Activated naive CD8-positive, alpha-beta T cell treated with anti-CD3 and anti-CD28 coated beads, Interleukin-2, amount 50 U/mL, for 24 hours (primary cell): ENCODE measurements around the gene FOXL3.
"Not testable (repeated sequence)": the region's sequence is repeated elsewhere in the genome, so short reads cannot be mapped to it uniquely, and the experiment has no call there.

Experiments used
- ATAC-seq: fragments of 150-1000 bp; cut with Tn5 transposase; one replicate; pipeline ENCODE4 v1.10.0; 2021
- DNase-seq: peaks from one replicate; pipeline ENCODE4 v3.0.0; 2021
- H3K27ac Mint-ChIP-seq: one replicate; pipeline ENCODE4 v1.8.0; 2021; ENCODE audit warnings: mild to moderate bottlenecking, mixed read lengths
- H3K27me3 Mint-ChIP-seq: one replicate; pipeline ENCODE4 v1.8.0; 2021; ENCODE audit warnings: mixed read lengths
- H3K36me3 Mint-ChIP-seq: one replicate; pipeline ENCODE4 v1.8.0; 2021; ENCODE audit warnings: low read depth, mixed read lengths
- H3K4me1 Mint-ChIP-seq: one replicate; pipeline ENCODE4 v1.8.0; 2021; ENCODE audit warnings: mixed read lengths
- H3K4me3 Mint-ChIP-seq: one replicate; pipeline ENCODE4 v1.8.0; 2021; ENCODE audit warnings: mild to moderate bottlenecking, moderate library complexity, mixed read lengths
- H3K9me3 Mint-ChIP-seq: one replicate; pipeline ENCODE4 v1.8.0; 2021; ENCODE audit warnings: mixed read lengths

The FOXL3 gene

GRCh38 chr7:260441-261281 is 29.3 kb upstream of the FOXL3 start:
- Mint-ChIP-seq H3K4me3 (no peak overlapping the region), H3K36me3 (peaks cover 4% of the 10 kb centered on the region), H3K27ac (no peak overlapping the region), H3K9me3 (peaks cover 4% of the 10 kb centered on the region), H3K4me1 (peaks cover 3% of the 10 kb centered on the region), H3K27me3 (peaks cover 1% of the 10 kb centered on the region)
- ATAC-seq (no peak), DNase-seq (no peak)

GRCh38 chr7:261341-262250 is 28.4 kb upstream of the FOXL3 start:
- no peak overlapping the region for H3K4me3 Mint-ChIP-seq
- H3K27me3 Mint-ChIP-seq: peaks cover 1% of the 10 kb centered on the region
- no peak overlapping the region for H3K27ac Mint-ChIP-seq
- no peak for ATAC-seq
- no peak for DNase-seq
- H3K9me3 Mint-ChIP-seq: peaks cover 4% of the 10 kb centered on the region
- H3K4me1 Mint-ChIP-seq: peaks cover 3% of the 10 kb centered on the region
- peaks cover 4% of the 10 kb centered on the region for H3K36me3 Mint-ChIP-seq

DNA sequence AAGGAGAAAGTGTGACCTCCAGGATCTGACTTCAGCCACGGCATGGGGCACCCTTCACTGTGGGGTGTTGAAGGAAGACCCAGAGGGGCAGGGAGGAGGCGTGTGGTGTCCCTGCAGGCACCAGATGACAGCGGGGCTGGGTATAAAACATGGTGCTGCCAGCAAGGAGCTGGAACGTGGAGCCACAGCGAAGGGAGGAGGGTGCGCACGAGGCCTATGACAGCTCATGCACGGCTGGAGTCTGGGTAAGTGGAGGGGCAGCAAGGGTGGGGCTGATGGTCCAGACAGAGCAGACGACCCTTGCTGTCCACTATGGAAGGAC is 27.8 kb upstream of the FOXL3 start:
- Mint-ChIP-seq H3K36me3 (peaks cover 4% of the 10 kb centered on the region), H3K4me1 (peaks cover 3% of the 10 kb centered on the region), H3K4me3 (no peak overlapping the region), H3K27me3 (peaks cover 1% of the 10 kb centered on the region), H3K9me3 (peaks cover 4% of the 10 kb centered on the region), H3K27ac (no peak overlapping the region)
- no peak for ATAC-seq
- DNase-seq: no peak

GRCh38 chr7:262631-263311 is 27.2 kb upstream of the FOXL3 start:
- peak; percentile 84 for DNase-seq
- not testable (repeated sequence) for H3K36me3 Mint-ChIP-seq, H3K4me3 Mint-ChIP-seq, ATAC-seq, H3K4me1 Mint-ChIP-seq, H3K27me3 Mint-ChIP-seq, H3K9me3 Mint-ChIP-seq, H3K27ac Mint-ChIP-seq

GRCh38 chr7:263483-264351 is 26.3 kb upstream of the FOXL3 start:
- H3K9me3 Mint-ChIP-seq, H3K36me3 Mint-ChIP-seq, H3K27me3 Mint-ChIP-seq, H3K4me1 Mint-ChIP-seq, H3K27ac Mint-ChIP-seq, ATAC-seq, H3K4me3 Mint-ChIP-seq: not testable (repeated sequence)
- peak; percentile 85 for DNase-seq

- ATAC-seq: no peak
- no peak overlapping the region for H3K4me3 Mint-ChIP-seq
- peaks cover 1% of the 10 kb centered on the region for H3K27me3 Mint-ChIP-seq
- no peak for DNase-seq
- peaks cover 3% of the 10 kb centered on the region for H3K4me1 Mint-ChIP-seq
- H3K9me3 Mint-ChIP-seq: peaks cover 4% of the 10 kb centered on the region
- H3K27ac Mint-ChIP-seq: no peak overlapping the region
- H3K36me3 Mint-ChIP-seq: peaks cover 4% of the 10 kb centered on the region
These were observed 25.3 kb upstream of the FOXL3 start for GRCh38 chr7:264541-265191.

- no peak for DNase-seq
- Mint-ChIP-seq H3K36me3 (peaks cover 4% of the 10 kb centered on the region), H3K4me3 (no peak overlapping the region), H3K9me3 (peaks cover 4% of the 10 kb centered on the region), H3K27ac (no peak overlapping the region), H3K27me3 (peaks cover 1% of the 10 kb centered on the region), H3K4me1 (peaks cover 3% of the 10 kb centered on the region)
- ATAC-seq: no peak
These were observed 24.6 kb upstream of the FOXL3 start for GRCh38 chr7:265192-265997.

DNA sequence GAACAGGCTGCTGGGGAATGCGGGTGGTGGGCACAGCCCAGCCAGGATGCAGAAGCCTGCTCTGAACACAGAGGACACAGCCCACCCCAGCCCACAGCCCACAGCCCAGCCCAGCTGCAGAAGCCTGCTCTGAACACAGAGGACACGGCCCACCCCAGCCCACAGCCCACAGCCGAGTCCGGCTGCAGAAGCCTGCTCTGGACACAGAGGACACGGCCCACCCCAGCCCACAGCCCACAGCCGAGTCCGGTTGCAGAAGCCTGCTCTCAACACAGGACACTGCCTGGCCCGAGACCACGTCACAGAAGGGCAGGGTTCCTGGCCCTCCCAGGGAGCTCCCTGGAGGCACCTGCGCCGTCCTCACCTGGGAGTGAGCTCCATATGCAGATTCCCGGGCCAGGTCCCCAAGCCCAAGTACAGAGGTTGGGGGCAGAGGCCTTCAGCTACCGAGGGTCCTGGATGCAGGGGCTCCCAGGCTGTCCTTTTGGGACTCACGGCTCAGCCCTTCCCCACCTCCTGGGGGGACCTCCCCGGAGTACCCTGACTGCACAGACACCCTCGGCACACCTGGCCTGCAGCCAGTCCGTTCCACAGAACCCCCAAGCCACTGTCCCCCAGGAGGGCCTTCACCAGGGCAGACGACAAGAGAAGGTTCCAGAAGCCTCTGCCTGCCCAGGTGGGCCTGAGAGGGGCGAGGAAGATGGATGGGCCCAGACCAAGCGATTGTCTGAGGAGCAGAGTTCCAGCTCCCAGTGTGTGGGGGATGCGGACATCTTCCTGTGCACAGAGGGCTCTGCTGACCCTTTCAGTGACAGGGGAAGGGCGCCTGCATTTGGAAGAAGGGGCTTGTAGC is 23.7 kb upstream of the FOXL3 start:
- Mint-ChIP-seq H3K27me3 (peaks cover 1% of the 10 kb centered on the region), H3K36me3 (peaks cover 4% of the 10 kb centered on the region), H3K27ac (no peak overlapping the region), H3K4me1 (peaks cover 3% of the 10 kb centered on the region), H3K9me3 (peaks cover 4% of the 10 kb centered on the region), H3K4me3 (no peak overlapping the region)
- no peak for DNase-seq
- ATAC-seq: no peak

- H3K36me3 Mint-ChIP-seq: peaks cover 4% of the 10 kb centered on the region
- H3K27me3 Mint-ChIP-seq: peaks cover 1% of the 10 kb centered on the region
- no peak overlapping the region for H3K4me3 Mint-ChIP-seq
- H3K27ac Mint-ChIP-seq: no peak overlapping the region
- ATAC-seq (no peak), DNase-seq (no peak)
- peaks cover 4% of the 10 kb centered on the region for H3K9me3 Mint-ChIP-seq
- peaks cover 3% of the 10 kb centered on the region for H3K4me1 Mint-ChIP-seq
These were observed 22.8 kb upstream of the FOXL3 start for GRCh38 chr7:266851-267840.

DNA sequence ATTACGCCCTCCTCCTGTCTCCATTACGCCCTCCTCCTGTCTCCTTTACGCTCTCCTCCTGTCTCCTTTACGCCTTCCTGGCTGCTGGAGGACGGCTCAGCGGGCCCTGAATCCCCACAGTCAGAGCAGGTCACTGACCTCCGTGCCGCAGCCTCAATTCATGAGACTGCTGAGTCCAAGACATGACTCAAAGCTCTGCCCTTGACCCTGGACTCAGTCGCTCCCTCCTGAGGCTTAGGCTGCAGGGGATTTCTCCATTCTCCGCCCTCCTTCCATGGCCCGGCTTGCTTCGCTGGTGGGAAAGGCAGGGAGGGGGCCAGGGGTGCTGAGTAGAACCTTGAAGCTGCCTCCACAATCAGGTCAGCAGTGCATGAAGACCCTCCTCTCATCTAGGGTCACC is 21.0 kb upstream of the FOXL3 start:
- Mint-ChIP-seq H3K27me3 (peaks cover 1% of the 10 kb centered on the region), H3K36me3 (peaks cover 4% of the 10 kb centered on the region), H3K9me3 (peaks cover 12% of the 10 kb centered on the region), H3K4me3 (no peak overlapping the region), H3K27ac (no peak overlapping the region), H3K4me1 (no peaks in the 10 kb centered on the region)
- ATAC-seq (no peak), DNase-seq (no peak)

GRCh38 chr7:269721-270120 is 20.2 kb upstream of the FOXL3 start:
- Mint-ChIP-seq H3K9me3 (peaks cover 12% of the 10 kb centered on the region), H3K4me1 (no peaks in the 10 kb centered on the region), H3K27me3 (no peaks in the 10 kb centered on the region), H3K4me3 (no peak overlapping the region), H3K36me3 (peaks cover 4% of the 10 kb centered on the region), H3K27ac (no peak overlapping the region)
- ATAC-seq: no peak
- no peak for DNase-seq
